ENCODE measurements around the gene LILRA5.
A peak's percentile ranks its signal among the peaks of the same experiment; 100 is the strongest.
"Not testable (repeated sequence)": the region's sequence is repeated elsewhere in the genome, so short reads cannot be mapped to it uniquely, and the experiment has no call there.

Gene LILRA5

GRCh38 chr19:54335164-54335563 lies 22.2 kb upstream of the LILRA5 start:
- Histone ChIP-seq H3K4me1 (peaks cover 83% of the 10 kb centered on the region), H3K4me3 (no peak overlapping the region), H3K4me2 (peak overlapping the region; percentile 27; the same call in 1 of the 2 replicates), H3K27me3 (no peaks in the 10 kb centered on the region), H3K9me3 (no peaks in the 10 kb centered on the region), H3K9ac (no peak overlapping the region), H4K20me1 (no peaks in the 10 kb centered on the region), H3K27ac (no peak overlapping the region), H3K36me3 (no peaks in the 10 kb centered on the region)
- TF ChIP-seq Cebpa-rat (IDR thresholded peaks at IDR 0.05): no peak

GRCh38 chr19:54333586-54334298 lies 20.8 kb upstream of the LILRA5 start:
- Histone ChIP-seq H3K36me3 (no peaks in the 10 kb centered on the region), H3K4me3 (no peak overlapping the region), H3K27ac (peak overlapping the region; percentile 22; the same call in 1 of the 2 replicates)

GRCh38 chr19:54332149-54332548 lies 19.2 kb upstream of the LILRA5 start:
- no peak for TF ChIP-seq Cebpa-rat (IDR thresholded peaks at IDR 0.05)
- Histone ChIP-seq H3K4me1 (peaks cover 75% of the 10 kb centered on the region), H3K27me3 (no peaks in the 10 kb centered on the region), H3K27ac (peak overlapping the region; percentile 55; the same call in 1 of the 2 replicates), H3K9me3 (peaks cover 17% of the 10 kb centered on the region; the same call in 1 of the 2 replicates), H3K4me3 (no peak overlapping the region), H3K4me2 (peak overlapping the region; percentile 49), H4K20me1 (no peaks in the 10 kb centered on the region), H3K9ac (no peak overlapping the region), H3K36me3 (no peaks in the 10 kb centered on the region)

More at GRCh38 chr19:54333586-54334298, 20.8 kb upstream of the LILRA5 start:
- H3K9me3 ChIP-seq: 0 out of 2 replicates have a peak, but pooled peaks cover 4% of the 10 kb centered on the region
- peak overlapping the region; percentile 49 for H3K4me2 ChIP-seq
- H3K9ac ChIP-seq: no peak overlapping the region
- H3K27me3 ChIP-seq: no peaks in the 10 kb centered on the region
- peaks cover 81% of the 10 kb centered on the region for H3K4me1 ChIP-seq
- no peaks in the 10 kb centered on the region for H4K20me1 ChIP-seq
- no peak for TF ChIP-seq Cebpa-rat (IDR thresholded peaks at IDR 0.05)

DNA sequence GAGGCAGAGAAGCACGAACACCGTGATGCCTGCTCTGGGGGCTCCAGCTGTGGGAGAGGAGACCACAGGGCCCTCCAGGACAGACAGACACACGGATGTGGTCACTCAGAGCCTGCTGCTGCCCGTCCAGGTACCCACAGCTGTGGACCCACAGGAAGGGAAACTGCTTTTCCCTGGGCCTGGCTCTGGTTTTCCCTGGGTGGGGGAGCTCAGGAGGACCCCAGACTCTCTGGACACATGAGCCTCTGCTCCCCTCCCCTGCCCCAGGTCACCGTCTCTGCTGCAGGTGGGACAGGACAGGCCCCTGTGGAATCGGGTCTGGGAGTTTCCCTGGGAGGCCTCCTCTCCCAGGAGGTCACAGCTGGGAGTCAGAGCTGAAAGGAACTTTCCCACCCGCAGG lies 18.7 kb upstream of the LILRA5 start:
- Histone ChIP-seq H3K4me1 (peaks cover 76% of the 10 kb centered on the region), H4K20me1 (no peaks in the 10 kb centered on the region), H3K27ac (peak overlapping the region; percentile 24), H3K4me3 (no peak overlapping the region), H3K36me3 (no peaks in the 10 kb centered on the region), H3K9ac (no peak overlapping the region), H3K4me2 (peak overlapping the region; percentile 49), H3K27me3 (no peaks in the 10 kb centered on the region), H3K9me3 (peaks cover 17% of the 10 kb centered on the region; the same call in 1 of the 2 replicates)
- TF ChIP-seq Cebpa-rat (IDR thresholded peaks at IDR 0.05): no peak

DNA sequence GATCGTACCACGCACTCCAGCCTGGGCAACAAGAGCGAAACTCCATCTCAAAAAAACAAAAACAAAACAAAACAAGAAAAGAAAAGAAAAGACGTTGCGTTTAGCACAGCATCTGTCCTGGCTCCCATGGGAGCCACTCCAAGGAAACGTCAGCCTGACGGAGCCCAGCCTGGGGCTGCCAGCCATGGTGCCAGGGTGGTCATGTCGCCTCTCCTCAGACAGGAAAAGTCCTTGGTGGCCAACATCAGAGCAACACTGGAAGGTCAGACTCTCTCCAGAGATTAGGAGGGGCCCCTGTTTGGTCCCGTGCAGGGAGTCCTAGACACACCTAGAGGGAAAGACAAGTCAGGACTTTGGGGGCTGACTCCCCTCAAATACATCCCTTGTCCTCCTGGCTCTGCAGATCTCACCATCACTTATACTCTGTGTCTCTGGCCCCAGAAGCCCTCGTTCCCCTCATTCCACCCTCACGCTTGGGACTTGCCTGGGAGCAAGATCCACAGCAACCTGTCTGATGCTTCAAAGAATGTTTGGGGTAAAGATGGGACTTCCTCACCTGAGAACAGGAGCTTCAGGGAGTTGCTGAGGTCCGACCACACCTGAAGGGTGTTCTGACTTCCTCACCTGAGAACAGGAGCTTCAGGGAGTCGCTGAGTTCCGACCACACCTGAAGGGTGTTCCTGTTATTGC lies 16.7 kb upstream of the LILRA5 start:
- TF ChIP-seq Cebpa-rat (IDR thresholded peaks at IDR 0.05): no peak
- Histone ChIP-seq H3K4me1 (peaks cover 80% of the 10 kb centered on the region), H3K9me3 (peaks cover 17% of the 10 kb centered on the region; the same call in 1 of the 2 replicates), H3K27ac (no peak overlapping the region), H3K4me2 (peak overlapping the region; percentile 30), H3K27me3 (no peaks in the 10 kb centered on the region), H3K36me3 (no peaks in the 10 kb centered on the region), H3K4me3 (no peak overlapping the region), H3K9ac (no peak overlapping the region), H4K20me1 (no peaks in the 10 kb centered on the region)

- H4K20me1 ChIP-seq, H3K9ac ChIP-seq, H3K27ac ChIP-seq, H3K4me3 ChIP-seq, H3K36me3 ChIP-seq, H3K27me3 ChIP-seq: not testable (repeated sequence)
- Histone ChIP-seq H3K4me2 (peak overlapping the region; percentile 30), H3K9me3 (peaks cover 17% of the 10 kb centered on the region; the same call in 1 of the 2 replicates), H3K4me1 (peaks cover 72% of the 10 kb centered on the region)
Measured at GRCh38 chr19:54328781-54329180, 15.8 kb upstream of the LILRA5 start.

- H3K27ac ChIP-seq: peak overlapping the region; percentile 44
- peaks cover 34% of the 10 kb centered on the region for H3K9me3 ChIP-seq
- H3K9ac ChIP-seq: no peak overlapping the region
- H3K4me2 ChIP-seq: peak overlapping the region; percentile 37
- no peaks in the 10 kb centered on the region for H3K27me3 ChIP-seq
- no peak overlapping the region for H3K4me3 ChIP-seq
- peaks cover 45% of the 10 kb centered on the region for H3K4me1 ChIP-seq
- TF ChIP-seq Cebpa-rat (IDR thresholded peaks at IDR 0.05): no peak
- no peaks in the 10 kb centered on the region for H3K36me3 ChIP-seq
- no peaks in the 10 kb centered on the region for H4K20me1 ChIP-seq
Measured at GRCh38 chr19:54325631-54326030, 12.7 kb upstream of the LILRA5 start.

GRCh38 chr19:54325194-54325621 lies 12.2 kb upstream of the LILRA5 start:
- peaks cover 45% of the 10 kb centered on the region for H3K4me1 ChIP-seq
- H4K20me1 ChIP-seq: no peaks in the 10 kb centered on the region
- H3K4me2 ChIP-seq: peak overlapping the region; percentile 37
- no peak overlapping the region for H3K9ac ChIP-seq
- H3K27ac ChIP-seq: peak overlapping the region; percentile 44
- peaks cover 34% of the 10 kb centered on the region for H3K9me3 ChIP-seq
- H3K36me3 ChIP-seq: no peaks in the 10 kb centered on the region
- no peak overlapping the region for H3K4me3 ChIP-seq
- no peak for TF ChIP-seq Cebpa-rat (IDR thresholded peaks at IDR 0.05)
- no peaks in the 10 kb centered on the region for H3K27me3 ChIP-seq

DNA sequence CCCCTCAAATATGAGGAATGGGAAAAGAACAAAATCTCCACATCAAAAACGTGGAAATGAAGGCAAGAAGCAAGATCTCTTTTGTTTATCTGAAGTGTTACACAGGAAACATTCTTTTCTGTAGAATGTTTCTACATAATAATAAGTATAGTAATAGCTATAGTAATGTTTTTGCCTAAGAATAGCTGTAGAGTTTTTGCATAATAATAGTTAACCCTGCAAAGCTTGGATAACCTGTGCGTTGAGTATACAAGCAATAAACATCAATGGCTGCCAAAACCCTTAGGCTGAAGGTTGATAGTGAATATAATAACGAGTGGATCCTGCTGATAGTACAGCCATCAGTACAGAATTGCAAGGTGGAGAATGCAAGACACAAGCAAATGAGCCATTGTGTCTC lies 11.1 kb upstream of the LILRA5 start:
- no peaks in the 10 kb centered on the region for H3K27me3 ChIP-seq
- no peak for TF ChIP-seq Cebpa-rat (IDR thresholded peaks at IDR 0.05)
- peaks cover 37% of the 10 kb centered on the region for H3K4me1 ChIP-seq
- H3K36me3 ChIP-seq: no peaks in the 10 kb centered on the region
- H3K27ac ChIP-seq: no peak overlapping the region
- no peak overlapping the region for H3K4me3 ChIP-seq
- H3K9ac ChIP-seq: no peak overlapping the region
- H4K20me1 ChIP-seq: no peaks in the 10 kb centered on the region
- no peak overlapping the region for H3K4me2 ChIP-seq
- H3K9me3 ChIP-seq: peaks cover 33% of the 10 kb centered on the region

DNA sequence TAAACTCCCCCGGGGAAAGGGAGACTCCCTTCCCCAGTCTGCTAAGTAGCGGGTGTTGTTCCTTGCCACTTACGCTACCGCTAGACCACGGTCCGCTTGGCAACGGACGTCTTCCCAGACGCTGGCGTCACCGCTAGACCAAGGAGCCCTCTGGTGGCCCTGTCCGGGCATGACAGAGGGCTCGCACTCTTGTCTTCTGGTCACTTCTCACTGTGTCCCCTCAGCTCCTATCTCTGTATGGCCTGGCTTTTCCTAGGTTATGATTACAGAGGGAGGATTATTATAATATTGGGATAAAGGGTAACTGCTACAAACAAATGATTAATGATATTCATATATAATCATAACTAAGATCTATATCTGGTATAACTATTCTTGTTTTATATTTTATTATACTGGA lies 10.0 kb upstream of the LILRA5 start:
- not testable (repeated sequence) for H3K4me2 ChIP-seq, H3K27ac ChIP-seq, H3K27me3 ChIP-seq, H4K20me1 ChIP-seq, H3K9ac ChIP-seq, H3K4me3 ChIP-seq, H3K36me3 ChIP-seq
- Histone ChIP-seq H3K9me3 (peaks cover 21% of the 10 kb centered on the region), H3K4me1 (peaks cover 34% of the 10 kb centered on the region)

DNA sequence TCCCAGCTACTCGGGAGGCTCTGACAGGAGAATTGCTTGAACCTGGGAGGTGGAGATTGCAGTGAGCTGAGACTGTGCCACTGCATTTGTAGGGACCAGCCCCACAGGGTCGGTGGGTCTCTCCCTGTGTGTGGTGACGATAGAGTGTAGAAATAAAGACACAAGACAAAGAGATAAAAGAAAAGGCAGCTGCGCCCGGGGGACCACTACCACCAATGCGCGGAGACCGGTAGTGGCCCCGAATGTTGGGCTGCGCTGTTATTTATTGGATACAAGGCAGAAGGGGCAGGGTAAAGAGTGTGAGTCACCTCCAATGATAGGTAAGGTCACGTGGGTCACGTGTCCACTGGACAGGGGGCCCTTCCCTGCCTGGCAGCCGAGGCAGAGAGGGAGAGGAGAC lies 9.3 kb upstream of the LILRA5 start:
- not testable (repeated sequence) for H4K20me1 ChIP-seq, H3K27me3 ChIP-seq, H3K4me3 ChIP-seq, H3K36me3 ChIP-seq, H3K27ac ChIP-seq, H3K9ac ChIP-seq, H3K4me2 ChIP-seq
- Histone ChIP-seq H3K9me3 (peaks cover 18% of the 10 kb centered on the region), H3K4me1 (peaks cover 31% of the 10 kb centered on the region)

Data from BLaER1 (cell line).